NCI-H2227 (cell line): Measurements from ENCODE around the gene PDGFD.

ENCODE experiments used
- DNase-seq: peaks from one replicate; lab custom pipeline; 2025; ENCODE audit not compliant: unreplicated experiment; lab: John Stamatoyannopoulos, UW

PDGFD gene

DNA sequence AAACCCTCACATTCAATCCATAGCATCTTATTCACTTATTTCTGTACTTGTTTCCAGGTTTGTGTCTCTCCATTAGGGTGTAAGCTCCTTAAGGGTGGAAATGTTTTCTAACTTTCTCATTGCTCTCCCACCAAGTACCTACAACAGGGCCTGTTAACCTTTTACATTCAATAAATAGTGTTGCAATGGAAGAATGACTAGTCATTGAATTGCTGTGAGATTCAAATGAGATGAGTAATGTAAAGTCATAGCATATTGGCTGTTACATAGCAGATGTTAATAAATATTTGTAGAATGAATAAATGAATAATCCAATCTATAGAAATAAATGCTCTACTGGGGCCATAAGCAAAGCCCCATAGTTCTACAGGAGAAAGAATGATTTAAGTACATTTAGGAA lies 202.9 kb downstream of the PDGFD start:
- DNase-seq, result no peak

DNA sequence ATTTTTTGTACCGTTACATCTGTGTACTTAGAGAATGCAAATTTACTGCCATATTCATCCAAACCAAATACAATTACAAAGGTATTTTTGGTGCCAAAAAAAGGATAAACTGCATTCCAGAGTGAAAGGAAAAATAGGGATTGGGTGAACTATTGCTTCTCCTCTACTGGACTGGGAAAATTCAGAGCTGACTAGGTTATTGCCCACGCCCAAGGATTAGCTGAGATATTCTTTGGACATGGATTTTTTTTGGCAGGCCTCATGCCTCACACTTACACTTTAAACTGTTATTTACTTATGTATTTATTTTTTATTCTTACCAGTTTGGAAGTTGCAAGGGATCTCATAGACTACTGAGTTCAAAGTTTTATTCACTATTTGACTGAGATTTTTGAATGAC lies 203.8 kb downstream of the PDGFD start:
- no peak for DNase-seq

DNA sequence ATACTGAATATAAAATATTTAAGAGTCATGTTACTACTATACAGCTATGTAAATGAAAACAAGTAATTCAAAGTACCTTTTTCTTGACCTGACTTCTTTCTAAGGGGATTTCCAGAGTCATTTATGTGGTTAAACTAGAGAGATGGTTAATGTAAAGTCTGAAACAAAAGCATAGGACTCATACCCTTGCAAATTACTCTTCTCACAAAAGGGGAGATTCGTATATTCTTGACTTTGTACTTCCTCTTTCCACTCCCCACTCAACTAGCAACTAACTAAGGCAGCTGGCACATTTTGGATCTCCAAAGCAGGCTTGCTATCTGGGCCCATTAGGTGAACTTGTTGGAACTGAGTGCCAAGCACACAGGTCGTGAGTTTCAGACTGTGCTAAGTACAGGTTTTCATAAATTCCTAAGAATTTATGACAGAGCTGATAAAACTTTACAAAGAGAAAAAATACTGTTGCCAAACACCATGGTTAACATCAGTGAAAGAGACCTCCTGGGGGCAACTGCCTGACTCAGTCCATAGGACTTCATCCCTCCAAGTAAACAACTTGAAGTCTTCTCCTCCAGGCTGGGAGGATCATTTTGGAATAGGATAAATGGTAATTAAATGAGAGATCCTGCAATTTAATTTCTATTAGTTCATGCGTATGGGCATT lies 204.5 kb downstream of the PDGFD start:
- DNase-seq, result no peak

DNA sequence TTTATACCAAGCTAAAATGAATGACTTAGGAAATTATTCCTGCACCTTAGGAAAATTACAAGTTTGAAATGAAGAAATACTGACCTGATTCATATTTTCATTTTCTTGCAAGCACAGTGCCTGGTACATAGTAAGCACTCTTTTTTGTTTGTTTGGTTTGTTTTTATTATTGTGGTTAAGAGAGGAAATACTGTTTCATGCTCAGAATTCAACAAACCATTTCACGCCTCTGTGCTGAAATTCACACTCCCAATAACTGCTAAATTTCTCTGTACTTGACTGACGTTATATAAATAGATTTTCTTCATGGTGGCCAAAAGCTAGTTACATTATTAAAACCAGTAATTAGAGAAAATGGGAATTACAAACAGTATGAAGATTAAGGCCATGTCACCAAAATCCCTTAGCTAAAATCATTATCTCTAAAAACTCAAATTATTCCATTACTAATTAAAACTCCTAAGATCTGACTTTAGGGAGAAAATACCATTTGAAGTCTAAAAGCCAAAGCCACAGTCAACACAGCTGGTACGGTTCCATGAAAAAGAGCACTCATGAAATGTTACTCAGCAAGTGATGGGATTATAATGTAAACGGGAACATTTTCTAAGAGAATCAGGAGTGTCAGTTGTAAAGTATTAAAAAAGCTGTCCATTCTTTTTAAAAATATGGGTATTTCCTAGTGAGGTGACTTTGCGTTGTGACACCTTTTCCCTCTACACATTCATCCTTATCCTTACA lies 205.3 kb downstream of the PDGFD start:
- no peak for DNase-seq

DNA sequence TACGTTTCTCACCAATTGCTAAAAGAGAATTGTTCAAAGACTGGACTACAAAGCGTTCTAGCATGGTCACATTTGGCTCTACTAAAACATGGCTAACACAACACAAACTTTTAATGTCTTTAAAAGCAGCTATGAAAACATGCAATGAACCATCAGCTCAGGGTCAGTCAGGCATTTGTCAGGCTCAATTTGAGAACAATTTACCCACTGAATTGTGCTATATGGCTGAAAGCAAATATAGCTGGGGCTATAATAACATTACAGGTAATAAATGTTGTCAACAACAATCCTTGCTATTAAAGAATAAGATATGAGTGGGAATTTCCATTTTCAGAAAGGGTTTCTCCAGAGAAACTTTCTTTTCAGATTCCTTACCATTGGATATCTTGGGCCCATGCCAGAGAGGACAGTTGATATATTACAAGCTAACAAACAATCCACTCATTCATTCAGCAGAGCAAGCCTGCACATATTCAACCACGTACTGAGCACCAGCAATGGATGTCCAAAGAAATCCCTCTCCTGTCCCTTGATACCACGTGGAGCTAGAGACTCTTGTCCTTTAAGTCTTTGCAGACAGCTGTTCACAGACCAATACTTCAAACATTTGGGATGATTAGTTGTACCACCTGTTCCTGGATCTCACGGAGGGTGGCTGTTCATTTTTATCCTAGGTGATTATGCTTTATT lies 210.0 kb downstream of the PDGFD start:
- no peak for DNase-seq

DNA sequence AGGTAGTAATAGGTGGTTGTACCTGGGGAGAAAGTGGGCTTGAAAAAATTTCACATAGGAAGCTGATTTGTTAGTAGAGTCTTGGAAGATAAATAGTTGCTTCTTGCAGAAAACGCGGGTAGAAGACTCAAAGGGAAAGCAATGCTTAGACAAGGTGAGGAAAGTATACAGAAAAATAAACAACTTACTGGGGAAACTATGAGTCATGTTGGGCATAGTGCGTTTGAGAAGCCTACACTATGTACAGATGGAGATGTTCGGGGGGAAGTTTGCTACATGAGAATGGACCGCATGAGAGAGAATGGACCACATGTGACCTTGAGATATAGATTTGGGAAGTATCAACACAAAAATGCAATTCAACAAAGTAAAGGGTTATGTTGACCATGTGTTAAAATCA lies 214.2 kb downstream of the PDGFD start:
- no peak for DNase-seq

DNA sequence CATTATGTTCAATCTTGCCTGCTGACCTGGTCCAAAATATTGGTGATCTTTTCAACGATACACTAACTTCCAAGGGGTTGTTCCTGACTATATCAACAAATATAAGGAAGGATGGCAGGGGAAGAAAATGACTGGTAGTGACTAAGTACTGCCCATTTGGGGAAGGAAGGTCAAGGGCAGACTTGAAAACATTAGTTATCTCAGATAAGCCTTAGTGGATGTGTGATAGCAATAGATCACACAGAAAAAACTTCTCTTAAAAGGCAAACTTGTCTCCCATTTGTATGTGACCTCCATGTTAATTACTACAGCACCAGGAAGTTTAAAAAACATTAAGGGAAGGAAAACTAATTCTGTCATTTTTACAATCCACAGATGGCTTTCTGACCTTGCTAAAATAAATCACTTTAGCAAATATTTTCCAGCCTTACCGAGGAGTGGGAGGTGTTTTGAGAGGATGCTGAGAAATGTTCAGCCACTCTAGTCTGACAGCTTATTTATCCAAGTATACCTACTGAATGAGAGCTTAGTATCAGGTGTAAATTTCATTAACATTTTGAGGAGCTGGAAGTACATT lies 215.7 kb downstream of the PDGFD start:
- no peak for DNase-seq

DNA sequence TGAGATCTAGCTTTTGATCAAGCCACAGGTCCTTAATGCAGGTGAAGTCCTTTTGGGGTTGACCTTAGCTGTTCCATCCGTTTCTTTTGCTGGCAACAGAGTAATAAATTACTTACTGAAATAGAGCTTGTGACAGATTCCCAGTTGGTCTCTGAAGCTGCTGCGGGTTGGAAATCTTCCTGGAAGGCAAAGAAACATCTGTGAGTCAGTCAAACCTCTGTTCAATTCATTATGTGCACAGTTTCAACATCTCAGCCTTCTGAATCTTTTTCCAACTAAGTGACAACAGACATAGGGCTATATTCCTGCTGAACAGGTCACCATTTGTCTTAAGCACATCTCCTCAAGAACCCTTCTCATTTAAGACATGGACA lies 216.4 kb downstream of the PDGFD start:
- DNase-seq, result no peak

DNA sequence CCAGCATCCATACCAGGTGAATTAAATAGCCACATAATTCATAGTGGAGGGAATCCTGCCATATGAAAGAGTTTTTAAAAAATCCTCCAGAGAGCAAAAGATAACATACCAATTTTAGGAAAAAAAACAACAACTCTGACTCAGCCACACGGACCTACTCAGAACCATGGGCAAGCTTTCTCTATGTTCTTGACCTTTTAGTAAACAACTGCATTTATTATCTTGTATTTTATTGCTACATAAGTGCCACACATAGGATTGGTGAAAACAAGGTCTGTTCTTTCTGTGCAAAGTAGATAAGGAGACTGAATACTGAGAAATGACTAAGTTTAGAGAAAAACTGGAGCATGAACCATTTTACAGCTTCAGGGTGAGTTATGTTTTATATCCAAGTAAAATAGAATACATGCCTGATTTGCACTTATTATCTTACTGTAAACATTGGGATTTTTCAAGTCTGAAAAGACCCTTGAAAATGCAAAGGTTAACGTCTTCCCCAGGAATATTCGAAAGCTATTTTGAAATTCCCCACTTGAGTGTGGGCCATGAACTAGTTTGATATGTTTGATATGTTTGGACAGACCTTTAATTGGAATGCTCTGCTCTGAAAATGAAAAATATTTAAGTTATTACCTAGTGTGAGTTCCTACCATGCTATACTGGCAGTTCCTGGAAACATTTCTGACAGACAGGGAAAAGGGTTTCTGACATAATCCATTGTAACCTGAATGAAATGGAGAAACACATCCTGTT lies 217.0 kb downstream of the PDGFD start:
- DNase-seq, result no peak

DNA sequence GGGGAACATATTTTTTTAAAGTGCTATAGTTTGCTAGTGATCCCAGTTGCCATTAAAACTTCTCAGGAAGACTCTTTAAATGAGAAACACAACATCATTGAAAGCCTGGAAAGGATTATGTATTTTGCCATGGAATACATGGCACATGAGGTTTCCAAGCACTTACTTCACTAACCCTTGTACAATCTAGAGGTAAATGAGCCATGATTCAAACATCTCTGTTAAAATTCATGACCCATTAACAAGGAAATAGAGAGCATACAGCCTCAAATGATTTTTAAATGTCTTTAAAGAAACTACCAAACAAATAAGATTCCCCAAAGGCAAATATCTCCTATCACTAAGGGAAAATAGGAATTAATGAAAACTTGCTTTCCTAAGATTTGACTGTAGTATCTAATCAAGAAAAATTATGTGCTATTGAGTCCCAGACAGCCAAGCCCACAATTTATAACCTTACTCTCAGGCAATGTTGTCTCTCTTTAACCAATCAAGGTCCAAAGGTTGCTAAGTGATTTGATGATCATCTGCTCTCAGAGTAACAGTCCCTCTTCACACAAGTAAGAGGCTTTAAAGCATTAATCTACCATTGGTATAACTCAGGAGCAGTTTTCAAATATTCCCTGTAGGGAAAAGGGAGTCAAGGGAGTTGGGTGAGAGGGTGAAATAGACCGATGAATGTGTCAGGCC lies 219.6 kb downstream of the PDGFD start:
- no peak for DNase-seq

DNA sequence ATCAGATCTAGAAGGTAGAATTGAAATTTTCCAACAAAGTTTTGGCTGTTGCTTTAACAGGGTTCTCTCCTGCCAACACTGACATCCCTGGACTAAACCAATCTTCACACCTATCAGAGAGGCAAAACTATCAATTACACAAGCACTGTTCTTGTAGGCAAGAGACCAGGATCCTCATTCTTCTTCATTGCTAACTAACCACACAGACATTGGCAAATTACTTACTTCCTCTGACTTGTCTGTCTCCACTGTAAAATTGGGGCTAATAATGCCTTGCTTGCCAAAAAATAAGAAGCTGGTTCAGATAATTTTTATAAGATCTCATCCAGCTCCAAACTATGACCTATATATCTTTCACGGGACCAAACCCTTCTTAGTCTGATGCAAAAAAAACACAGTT lies 221.3 kb downstream of the PDGFD start:
- DNase-seq, result no peak

DNA sequence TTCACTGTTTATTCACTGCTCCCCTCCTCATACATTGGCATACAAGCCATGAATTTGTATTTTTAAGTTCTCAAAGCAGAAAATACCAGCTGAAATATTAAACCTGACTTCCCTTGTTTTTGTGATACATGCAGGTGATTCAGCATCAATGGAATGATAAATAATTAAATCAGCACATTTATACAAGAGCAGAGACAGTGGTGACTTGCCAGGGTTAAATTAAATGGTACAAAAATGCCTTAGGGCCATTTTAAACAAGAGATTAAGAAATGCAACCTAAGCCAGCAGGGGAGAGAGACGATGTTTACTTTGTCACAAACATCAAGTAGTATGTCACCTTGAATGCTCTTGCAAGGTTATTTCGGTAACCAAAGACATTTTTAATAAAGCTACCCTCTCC lies 223.4 kb downstream of the PDGFD start:
- DNase-seq, result no peak

DNA sequence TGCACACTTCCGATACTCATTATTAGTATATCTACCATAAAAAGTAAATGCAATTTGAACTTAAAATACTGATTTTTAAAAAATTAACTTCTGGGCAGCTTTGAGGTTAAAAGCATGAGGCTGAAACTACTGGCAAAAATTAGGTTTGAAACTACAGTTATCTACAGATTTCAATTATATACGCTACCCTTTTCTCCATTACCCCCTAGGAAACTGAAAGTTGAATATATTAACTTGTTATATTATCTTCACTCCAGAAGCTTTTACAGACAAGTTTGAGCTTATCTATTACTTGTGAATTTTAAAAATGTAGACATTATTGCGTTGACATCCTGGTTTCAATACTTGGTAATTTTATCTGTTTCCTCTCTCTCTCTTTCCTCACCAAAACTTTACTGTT lies 224.3 kb downstream of the PDGFD start:
- no peak for DNase-seq

DNA sequence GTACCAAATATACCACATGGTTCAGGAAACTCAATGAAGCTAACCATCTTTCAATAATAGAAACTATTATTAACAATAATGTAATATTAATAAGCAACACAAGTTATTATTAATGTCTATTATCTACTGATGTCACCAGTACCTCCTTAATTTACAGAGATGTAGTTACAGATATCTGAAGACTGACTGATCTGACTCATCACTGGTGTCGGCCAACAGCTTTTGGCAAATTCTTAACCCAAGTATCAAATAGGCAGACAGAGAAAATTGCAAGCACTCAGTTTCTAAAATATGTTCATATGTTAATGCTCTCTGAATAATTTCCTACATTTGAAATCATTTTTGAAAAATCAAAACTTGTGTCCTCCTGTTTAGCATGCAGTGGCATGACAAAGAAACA lies 227.9 kb downstream of the PDGFD start:
- no peak for DNase-seq

DNA sequence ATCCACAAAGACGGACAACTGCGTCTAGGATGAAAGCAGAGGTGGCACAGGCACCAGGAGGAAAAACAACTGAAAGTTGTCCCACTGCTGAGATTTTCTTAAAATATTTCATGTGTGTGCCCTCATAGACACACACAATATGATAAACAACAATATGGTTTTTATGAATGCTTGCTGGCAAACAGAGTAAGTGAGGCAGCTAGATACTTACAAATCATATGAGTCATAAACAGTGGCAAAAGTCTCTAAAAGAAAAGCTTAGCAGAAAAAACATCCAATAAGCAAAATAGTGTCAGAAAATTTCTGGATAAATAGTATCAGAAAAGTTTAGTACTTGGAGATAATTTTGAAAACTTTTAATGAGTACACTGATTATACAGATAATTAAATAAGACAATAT lies 228.7 kb downstream of the PDGFD start:
- no peak for DNase-seq

DNA sequence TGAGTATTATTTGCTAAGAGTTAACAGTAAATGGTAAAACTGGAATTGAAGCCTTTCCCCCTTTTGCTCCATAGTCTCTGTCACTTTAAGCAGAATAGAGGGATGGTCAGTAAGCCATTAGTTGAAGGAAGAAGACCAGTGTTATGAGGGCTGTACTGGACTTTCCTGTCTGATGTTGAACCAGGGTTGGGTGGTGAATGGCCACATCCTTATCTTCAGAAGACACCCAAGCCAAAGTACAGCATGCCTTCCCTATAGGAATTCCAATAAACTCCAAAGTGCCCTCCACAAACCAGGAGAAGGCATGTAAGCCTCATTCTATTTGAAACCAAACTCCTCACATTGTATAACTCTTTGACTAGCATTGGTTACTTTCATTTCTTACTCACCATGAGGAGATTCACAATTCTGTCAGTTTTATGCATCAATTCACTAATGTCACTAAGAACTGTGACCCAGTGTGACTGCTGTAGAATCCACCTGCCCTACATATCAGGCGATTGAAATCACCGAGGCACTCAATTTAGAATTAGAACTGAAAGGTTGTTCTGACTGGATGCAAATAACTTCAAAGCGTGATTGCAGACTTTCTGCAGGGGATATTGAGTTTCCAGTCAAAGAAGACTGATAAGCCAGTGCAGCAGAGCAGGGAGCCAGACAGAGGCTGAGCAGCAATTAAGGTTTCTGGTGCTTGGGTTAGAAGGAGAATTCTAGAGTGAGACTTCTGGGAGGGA lies 234.6 kb downstream of the PDGFD start:
- no peak for DNase-seq

DNA sequence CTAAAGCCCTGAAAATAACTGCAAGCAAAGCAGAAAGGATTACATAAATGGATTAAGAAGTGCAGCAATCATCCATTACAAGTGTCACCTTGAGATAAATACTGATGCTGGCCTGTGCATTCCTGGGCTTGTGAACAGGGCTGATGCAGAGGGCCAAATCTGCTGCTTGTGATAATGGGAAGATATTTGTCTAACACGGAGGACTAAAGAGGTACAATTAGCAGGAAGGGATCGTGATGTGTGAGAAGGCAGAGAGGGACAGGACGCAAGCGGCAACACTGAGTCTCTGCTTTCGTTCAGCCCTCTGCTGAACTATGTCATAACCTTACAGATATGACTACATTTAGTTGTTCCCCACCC lies 235.2 kb downstream of the PDGFD start:
- no peak for DNase-seq

DNA sequence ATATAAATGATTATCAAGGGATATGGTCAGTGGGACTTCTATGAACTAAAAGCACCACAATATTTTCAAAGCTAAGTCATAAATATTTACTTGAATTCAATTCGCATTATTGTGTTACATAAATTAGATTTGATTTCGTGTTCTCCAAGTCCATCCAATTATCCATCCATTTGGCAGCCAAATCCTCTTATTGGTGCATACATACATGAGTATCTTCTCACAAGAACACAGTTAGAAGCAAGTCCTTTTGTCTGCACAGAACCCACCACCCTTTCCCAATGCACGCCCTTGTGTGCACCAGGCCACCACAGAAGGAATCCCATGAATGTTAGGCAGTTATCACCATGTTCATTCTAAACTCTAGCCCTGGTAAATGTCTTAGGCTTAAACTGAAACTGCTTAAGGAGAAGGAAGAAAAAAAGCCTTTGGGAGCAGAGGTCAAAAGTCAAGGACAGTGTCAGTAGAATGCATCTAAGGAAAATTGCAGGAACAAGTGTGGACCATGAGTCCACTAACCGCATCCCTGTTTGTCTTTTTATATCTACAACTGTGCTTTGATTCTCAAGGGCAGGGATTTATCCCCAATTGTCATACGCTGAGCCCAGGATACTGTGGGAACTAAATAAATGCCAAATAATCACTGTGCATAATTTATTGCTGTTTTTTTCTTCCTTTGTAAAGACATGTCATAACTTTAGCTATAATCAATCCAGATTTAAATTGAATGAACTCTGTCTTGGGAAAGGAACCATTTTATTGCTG lies 235.7 kb downstream of the PDGFD start:
- no peak for DNase-seq

DNA sequence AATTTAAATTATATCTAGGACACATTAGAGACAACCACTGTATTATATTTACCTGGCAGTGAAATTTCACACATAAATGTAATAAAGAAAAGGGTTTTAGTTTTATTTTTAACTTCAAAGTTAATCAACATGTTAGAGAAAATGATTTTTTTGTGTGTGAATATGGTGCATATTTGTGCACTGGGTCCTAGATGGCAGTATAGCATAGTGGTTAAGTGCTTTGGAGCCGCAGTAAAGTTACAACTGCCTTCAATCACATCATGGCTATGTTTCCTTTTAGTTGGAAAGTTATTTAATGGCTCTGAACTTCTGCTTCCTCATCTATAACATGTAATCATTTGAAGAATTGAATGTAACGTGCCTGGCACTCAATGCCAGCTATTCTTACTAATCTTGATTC lies 236.4 kb downstream of the PDGFD start:
- no peak for DNase-seq
